ENCODE measurements around the gene AGPAT3.

The AGPAT3 gene

GRCh38 chr21:43993420-43993934, 128.5 kb downstream of the AGPAT3 start:
- DNase-seq (ENCODE audit: low spot score), result no peak

- no peak for DNase-seq (ENCODE audit: low spot score)
Measured at GRCh38 chr21:43994085-43994484, 129.1 kb downstream of the AGPAT3 start.

- DNase-seq (ENCODE audit: low spot score), result no peak
Measured at GRCh38 chr21:43994646-43995045, 129.6 kb downstream of the AGPAT3 start.

GRCh38 chr21:43995521-43996105, 130.6 kb downstream of the AGPAT3 start:
- DNase-seq (ENCODE audit: low spot score), result no peak

GRCh38 chr21:43997766-43998742, 133.0 kb downstream of the AGPAT3 start:
- DNase-seq (ENCODE audit: low spot score), result no peak

GRCh38 chr21:44000360-44000759, 135.3 kb downstream of the AGPAT3 start:
- no peak for DNase-seq (ENCODE audit: low spot score)

GRCh38 chr21:44002511-44002910, 137.5 kb downstream of the AGPAT3 start:
- DNase-seq (ENCODE audit: low spot score), result no peak

GRCh38 chr21:44003307-44003966, 138.4 kb downstream of the AGPAT3 start:
- no peak for DNase-seq (ENCODE audit: low spot score)

GRCh38 chr21:44005071-44005470, 140.0 kb downstream of the AGPAT3 start:
- DNase-seq (ENCODE audit: low spot score), result no peak

GRCh38 chr21:44005593-44005992, 140.6 kb downstream of the AGPAT3 start:
- no peak for DNase-seq (ENCODE audit: low spot score)

- no peak for DNase-seq (ENCODE audit: low spot score)
Measured at GRCh38 chr21:44006017-44006619, 141.1 kb downstream of the AGPAT3 start.

- no peak for DNase-seq (ENCODE audit: low spot score)
Measured at GRCh38 chr21:44006656-44007055, 141.6 kb downstream of the AGPAT3 start.

- no peak for DNase-seq (ENCODE audit: low spot score)
Measured at GRCh38 chr21:44010429-44010828, 145.4 kb downstream of the AGPAT3 start.

GRCh38 chr21:44011123-44011522, 146.1 kb downstream of the AGPAT3 start:
- no peak for DNase-seq (ENCODE audit: low spot score)

- peak; percentile 71 for DNase-seq (ENCODE audit: low spot score)
Measured at GRCh38 chr21:44011579-44012473, 146.8 kb downstream of the AGPAT3 start, which contains the start of gene TRAPPC10. Gene TRAPPC10, plus strand, starts transcription at chr21:44012309. Its CDS starts 185 bp downstream, at chr21:44012494.

- peak; percentile 28 for DNase-seq (ENCODE audit: low spot score)
Measured at GRCh38 chr21:44012474-44013379, 147.7 kb downstream of the AGPAT3 start.

- DNase-seq (ENCODE audit: low spot score), result no peak
Measured at GRCh38 chr21:44013380-44014088, 148.5 kb downstream of the AGPAT3 start.

GRCh38 chr21:44017601-44018000, 152.6 kb downstream of the AGPAT3 start:
- no peak for DNase-seq (ENCODE audit: low spot score)

- DNase-seq (ENCODE audit: low spot score), result no peak
Measured at GRCh38 chr21:44018127-44018526, 153.1 kb downstream of the AGPAT3 start.
